PFSK-1 (cell line): ENCODE data around the gene TMEM163.

Source experiments
- FOXP2 ChIP-seq: optimal IDR thresholded peaks from 2 replicates; pipeline ENCODE3; 2011; ENCODE audit warnings: borderline replicate concordance, control low read depth, inconsistent platforms; ENCODE audit not compliant: insufficient read depth; ENCODE audit errors: extremely low read length, extremely low read depth
- POLR2AphosphoS5 ChIP-seq: IDR thresholded peaks from 2 replicates; pipeline ENCODE4 v1.6.1; 2012; ENCODE audit warnings: low read depth, mild to moderate bottlenecking, control low read depth, low read length, moderate library complexity
- SIN3A ChIP-seq: IDR thresholded peaks from 2 replicates; pipeline ENCODE4 v1.6.1; 2012; ENCODE audit warnings: mild to moderate bottlenecking, low read length, moderate library complexity, borderline replicate concordance; ENCODE audit not compliant: insufficient read depth
- TAF1 ChIP-seq: IDR thresholded peaks from 2 replicates; pipeline ENCODE4 v1.6.1; 2012; ENCODE audit warnings: low read length, control low read depth, borderline replicate concordance; ENCODE audit not compliant: insufficient read depth
- TF ChIP-seq, protein P1 (sequence below), 2 experiments: IDR thresholded peaks; 2 replicates each; pipeline versions ENCODE4 v1.6.1 to v1.8.0; 2011 to 2012; ENCODE audit warnings: low read depth in 2 of 2, low read length in 2 of 2, control low read depth in 1 of 2, inconsistent platforms in 1 of 2, mild to moderate bottlenecking in 1 of 2, moderate library complexity in 1 of 2; ENCODE audit not compliant: insufficient read depth in 1 of 2

Gene TMEM163

DNA sequence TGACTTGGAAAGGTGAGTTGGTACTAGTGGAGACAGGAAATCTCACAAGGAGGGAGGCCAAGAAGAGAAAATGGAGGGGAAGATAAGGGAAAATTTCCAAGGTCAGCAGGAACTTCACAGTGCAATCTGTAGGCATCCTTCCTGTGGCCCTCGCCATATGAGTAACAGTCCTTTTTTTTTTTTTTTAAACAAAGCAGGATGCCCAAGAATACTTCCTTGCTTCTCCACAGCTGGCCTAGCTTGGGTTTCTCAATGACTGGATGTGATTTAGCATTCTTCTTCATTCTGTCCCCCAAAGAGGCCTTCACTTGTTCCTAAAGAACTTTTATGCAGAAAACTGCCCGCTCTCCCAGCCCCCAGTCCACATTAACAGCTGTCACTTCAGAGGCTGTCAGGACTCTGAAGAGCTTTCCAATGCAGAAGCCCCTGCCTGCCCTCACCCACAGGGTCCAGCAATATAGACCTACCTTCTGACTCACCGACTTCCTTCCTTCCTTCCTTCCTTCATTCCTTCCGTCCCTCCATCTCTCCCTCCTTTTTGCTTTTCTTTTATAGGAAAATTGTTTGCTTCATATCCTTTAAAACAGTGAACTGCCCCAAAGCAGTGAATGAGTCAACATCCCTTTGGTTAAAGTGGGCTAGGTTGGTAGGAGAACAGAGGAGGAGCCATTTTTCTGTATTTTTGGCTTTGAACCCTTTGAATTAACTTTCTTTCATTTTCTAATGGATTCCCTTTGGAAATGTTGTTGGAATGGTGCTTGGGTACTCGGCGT lies 292.9 kb downstream of the TMEM163 start:
- no peak for TF ChIP-seq TAF1
- TF ChIP-seq, protein P1, sequence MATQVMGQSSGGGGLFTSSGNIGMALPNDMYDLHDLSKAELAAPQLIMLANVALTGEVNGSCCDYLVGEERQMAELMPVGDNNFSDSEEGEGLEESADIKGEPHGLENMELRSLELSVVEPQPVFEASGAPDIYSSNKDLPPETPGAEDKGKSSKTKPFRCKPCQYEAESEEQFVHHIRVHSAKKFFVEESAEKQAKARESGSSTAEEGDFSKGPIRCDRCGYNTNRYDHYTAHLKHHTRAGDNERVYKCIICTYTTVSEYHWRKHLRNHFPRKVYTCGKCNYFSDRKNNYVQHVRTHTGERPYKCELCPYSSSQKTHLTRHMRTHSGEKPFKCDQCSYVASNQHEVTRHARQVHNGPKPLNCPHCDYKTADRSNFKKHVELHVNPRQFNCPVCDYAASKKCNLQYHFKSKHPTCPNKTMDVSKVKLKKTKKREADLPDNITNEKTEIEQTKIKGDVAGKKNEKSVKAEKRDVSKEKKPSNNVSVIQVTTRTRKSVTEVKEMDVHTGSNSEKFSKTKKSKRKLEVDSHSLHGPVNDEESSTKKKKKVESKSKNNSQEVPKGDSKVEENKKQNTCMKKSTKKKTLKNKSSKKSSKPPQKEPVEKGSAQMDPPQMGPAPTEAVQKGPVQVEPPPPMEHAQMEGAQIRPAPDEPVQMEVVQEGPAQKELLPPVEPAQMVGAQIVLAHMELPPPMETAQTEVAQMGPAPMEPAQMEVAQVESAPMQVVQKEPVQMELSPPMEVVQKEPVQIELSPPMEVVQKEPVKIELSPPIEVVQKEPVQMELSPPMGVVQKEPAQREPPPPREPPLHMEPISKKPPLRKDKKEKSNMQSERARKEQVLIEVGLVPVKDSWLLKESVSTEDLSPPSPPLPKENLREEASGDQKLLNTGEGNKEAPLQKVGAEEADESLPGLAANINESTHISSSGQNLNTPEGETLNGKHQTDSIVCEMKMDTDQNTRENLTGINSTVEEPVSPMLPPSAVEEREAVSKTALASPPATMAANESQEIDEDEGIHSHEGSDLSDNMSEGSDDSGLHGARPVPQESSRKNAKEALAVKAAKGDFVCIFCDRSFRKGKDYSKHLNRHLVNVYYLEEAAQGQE (IDR thresholded peaks at IDR 0.05; ENCODE audit: insufficient read depth in 1 of 2, low read depth in 2 of 2, low read length in 2 of 2): no peak
- TF ChIP-seq FOXP2: no peak
- TF ChIP-seq SIN3A: no peak
- no peak for TF ChIP-seq POLR2AphosphoS5

DNA sequence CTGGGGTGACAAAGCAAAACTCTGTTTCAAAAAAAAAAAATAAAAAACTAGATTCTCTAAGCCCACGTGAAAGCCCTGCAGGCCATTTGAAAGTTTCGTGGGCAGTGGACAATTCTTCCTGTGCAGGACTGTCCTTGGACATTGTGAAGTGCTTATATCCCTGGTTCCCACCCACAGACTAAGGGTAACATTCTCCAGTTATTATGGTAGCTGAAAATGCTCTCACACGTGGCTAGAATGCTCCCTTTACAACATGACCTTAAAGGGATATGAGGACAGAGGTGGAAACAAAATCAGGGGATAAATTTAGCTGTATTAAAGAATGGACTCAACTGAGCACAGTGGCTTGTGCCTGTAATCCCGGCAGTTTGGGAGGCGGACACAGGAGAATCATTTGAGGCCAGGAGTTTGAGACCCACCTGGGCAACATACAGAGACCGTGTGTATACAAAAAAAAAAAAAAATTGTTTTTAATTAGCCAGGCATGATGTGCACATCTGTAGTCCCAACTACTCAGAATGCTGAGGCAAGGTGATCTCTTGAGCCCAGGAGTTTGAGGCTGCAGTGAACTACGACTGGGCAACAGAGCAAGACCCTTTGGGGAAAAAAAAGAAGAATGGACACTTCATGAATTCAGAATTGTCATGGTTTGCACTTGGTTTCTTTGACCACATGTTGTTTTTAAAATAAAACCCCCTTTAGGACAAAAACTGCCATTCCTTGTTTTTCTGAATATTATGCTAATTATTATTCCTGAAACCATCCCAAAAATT lies 297.1 kb downstream of the TMEM163 start:
- TF ChIP-seq SIN3A (no peak), TAF1 (no peak), POLR2AphosphoS5 (no peak), FOXP2 (no peak)
- TF ChIP-seq, protein P1 (IDR thresholded peaks at IDR 0.05; ENCODE audit: insufficient read depth in 1 of 2, low read depth in 2 of 2, low read length in 2 of 2): no peak

DNA sequence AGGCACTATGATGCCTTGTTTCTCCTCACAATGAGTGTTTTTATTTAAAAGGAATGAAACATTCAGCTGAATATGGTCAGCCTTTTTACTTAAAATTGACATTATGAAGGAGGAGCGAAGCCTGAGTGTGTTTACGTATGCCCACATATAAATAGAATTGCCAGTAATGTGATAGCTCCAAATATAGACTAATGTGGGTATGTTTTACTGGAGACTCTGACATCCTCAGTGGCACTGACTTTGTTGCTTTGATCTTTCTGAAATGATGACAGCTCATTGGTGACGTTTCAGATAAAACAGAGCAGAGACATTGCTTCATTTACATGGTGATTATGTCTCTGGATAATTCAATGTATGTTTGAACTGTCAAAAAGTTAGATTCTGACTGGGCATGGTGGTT lies 297.9 kb downstream of the TMEM163 start:
- TF ChIP-seq SIN3A: no peak

DNA sequence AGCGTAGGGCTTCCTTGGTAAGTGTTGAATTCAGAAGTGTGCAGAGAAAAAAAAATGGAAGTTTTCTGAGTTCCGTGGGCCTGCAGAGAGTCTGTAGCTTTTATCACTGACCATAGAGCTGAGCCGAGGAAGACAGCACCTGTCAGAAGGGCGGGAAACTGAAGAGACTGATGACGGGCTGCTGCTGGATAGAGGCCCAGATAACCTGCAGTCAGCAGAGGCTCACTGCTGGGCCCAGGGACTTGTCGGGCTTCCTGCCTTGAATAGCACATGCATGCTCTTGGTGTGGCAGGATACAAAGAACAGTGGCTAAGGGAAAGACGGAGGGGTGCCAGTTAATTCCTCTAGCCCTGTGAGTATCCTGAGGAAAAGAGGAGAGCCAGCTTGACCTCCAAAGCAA lies 298.5 kb downstream of the TMEM163 start:
- TF ChIP-seq FOXP2 (no peak), POLR2AphosphoS5 (no peak), TAF1 (no peak), SIN3A (no peak)
- TF ChIP-seq, protein P1 (IDR thresholded peaks at IDR 0.05; ENCODE audit: insufficient read depth in 1 of 2, low read depth in 2 of 2, low read length in 2 of 2): no peak

DNA sequence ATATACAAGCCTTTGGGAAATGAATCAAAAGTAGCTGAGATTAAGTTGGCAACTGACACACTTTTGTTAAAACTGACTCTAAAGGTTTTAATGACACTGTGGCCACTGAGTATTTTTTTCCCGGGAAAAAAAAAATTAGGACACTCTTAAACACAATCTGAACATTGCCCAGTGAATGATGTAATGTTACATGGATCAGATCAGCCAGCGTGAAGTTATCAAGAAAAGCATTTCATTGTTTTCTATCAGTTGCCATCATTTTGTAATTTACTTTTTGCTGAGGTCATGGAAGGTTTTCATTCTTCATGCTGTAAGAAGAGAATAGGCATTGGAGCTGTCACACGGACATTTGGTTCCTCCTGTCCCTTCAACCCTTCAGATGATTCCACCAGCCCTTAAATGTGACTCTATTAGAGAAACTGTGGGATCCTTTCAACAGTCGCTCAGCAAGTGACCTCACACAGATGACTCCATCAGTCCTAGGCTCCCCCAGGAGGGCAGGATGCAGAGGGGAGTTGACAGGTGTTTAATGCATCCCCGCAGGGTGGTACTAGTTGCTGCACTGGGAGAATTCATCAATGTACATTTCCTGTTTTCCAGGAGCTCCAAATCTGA lies 300.7 kb downstream of the TMEM163 start:
- TF ChIP-seq SIN3A (no peak), FOXP2 (no peak), POLR2AphosphoS5 (no peak), TAF1 (no peak)
- TF ChIP-seq, protein P1 (IDR thresholded peaks at IDR 0.05; ENCODE audit: insufficient read depth in 1 of 2, low read depth in 2 of 2, low read length in 2 of 2): no peak
